Measurements from ENCODE around the gene PNCK. TPM values are rescaled to one million over a fixed set of nuclear protein-coding genes. Genes with fewer than 3 reads are reported as not detected.

The PNCK gene
- total and polyA plus RNA-seq, 2 of the 13 experiments (the other 11 are each of a cell fraction or from before 2014, with no cell fraction given): 33.1 TPM; not detected in 1

- TF ChIP-seq MTA1 (CRISPR knock-in tag; IDR thresholded peaks at IDR 0.05; ENCODE audit: borderline replicate concordance): no peak
- no peak for TF ChIP-seq RARA (CRISPR knock-in tag; IDR thresholded peaks at IDR 0.05)
- no peak for TF ChIP-seq HHEX (CRISPR knock-in tag; IDR thresholded peaks at IDR 0.05)
- TF ChIP-seq CEBPB (IDR thresholded peaks at IDR 0.05; ENCODE audit: borderline replicate concordance, low read depth, low read length): no peak
- TF ChIP-seq, protein P1, sequence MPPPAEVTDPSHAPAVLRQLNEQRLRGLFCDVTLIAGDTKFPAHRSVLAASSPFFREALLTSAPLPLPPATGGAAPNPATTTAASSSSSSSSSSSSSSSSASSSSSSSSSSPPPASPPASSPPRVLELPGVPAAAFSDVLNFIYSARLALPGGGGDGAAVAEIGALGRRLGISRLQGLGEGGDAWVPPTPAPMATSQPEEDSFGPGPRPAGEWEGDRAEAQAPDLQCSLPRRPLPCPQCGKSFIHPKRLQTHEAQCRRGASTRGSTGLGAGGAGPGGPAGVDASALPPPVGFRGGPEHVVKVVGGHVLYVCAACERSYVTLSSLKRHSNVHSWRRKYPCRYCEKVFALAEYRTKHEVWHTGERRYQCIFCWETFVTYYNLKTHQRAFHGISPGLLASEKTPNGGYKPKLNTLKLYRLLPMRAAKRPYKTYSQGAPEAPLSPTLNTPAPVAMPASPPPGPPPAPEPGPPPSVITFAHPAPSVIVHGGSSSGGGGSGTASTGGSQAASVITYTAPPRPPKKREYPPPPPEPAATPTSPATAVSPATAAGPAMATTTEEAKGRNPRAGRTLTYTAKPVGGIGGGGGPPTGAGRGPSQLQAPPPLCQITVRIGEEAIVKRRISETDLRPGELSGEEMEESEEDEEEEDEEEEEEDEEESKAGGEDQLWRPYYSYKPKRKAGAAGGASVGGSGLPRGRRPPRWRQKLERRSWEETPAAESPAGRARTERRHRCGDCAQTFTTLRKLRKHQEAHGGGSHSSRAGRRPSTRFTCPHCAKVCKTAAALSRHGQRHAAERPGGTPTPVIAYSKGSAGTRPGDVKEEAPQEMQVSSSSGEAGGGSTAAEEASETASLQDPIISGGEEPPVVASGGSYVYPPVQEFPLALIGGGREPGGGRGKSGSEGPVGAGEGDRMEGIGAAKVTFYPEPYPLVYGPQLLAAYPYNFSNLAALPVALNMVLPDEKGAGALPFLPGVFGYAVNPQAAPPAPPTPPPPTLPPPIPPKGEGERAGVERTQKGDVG (CRISPR knock-in tag; IDR thresholded peaks at IDR 0.05; ENCODE audit: borderline replicate concordance): no peak
- TF ChIP-seq ZNF484 (CRISPR knock-in tag; IDR thresholded peaks at IDR 0.05; ENCODE audit: borderline replicate concordance, low read depth): no peak
- TF ChIP-seq CBX2 (IDR thresholded peaks at IDR 0.05; ENCODE audit: low read depth, low read length): no peak
- no peak for TF ChIP-seq CBX2 (CRISPR knock-in tag; IDR thresholded peaks at IDR 0.05; ENCODE audit: low read depth)
- no peak for TF ChIP-seq NONO (IDR thresholded peaks at IDR 0.05)
- TF ChIP-seq NONO (CRISPR knock-in tag; conservative IDR thresholded peaks at IDR 0.05): no peak
- TF ChIP-seq ZNF136 (CRISPR knock-in tag; IDR thresholded peaks at IDR 0.05; ENCODE audit: low read depth): no peak
- TF ChIP-seq PRDM4 (CRISPR knock-in tag; IDR thresholded peaks at IDR 0.05; ENCODE audit: borderline replicate concordance): no peak
- 0 out of 2 replicates have a peak, but pooled peaks have one; percentile 56 for TF ChIP-seq ZBTB20 (CRISPR knock-in tag; IDR thresholded peaks at IDR 0.05; ENCODE audit: borderline replicate concordance, low read depth)
- TF ChIP-seq TAF1 (CRISPR knock-in tag; IDR thresholded peaks at IDR 0.05): peak; percentile 40; the same call in 1 of the 2 replicates
- TF ChIP-seq, protein P2, sequence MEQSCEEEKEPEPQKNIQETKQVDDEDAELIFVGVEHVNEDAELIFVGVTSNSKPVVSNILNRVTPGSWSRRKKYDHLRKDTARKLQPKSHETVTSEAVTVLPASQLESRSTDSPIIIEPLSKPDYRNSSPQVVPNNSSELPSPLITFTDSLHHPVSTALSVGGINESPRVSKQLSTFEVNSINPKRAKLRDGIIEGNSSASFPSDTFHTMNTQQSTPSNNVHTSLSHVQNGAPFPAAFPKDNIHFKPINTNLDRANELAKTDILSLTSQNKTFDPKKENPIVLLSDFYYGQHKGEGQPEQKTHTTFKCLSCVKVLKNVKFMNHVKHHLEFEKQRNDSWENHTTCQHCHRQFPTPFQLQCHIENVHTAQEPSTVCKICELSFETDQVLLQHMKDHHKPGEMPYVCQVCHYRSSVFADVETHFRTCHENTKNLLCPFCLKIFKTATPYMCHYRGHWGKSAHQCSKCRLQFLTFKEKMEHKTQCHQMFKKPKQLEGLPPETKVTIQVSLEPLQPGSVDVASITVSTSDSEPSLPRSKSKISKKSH (CRISPR knock-in tag; IDR thresholded peaks at IDR 0.05; ENCODE audit: borderline replicate concordance): peak; percentile 61; the same call in 1 of the 2 replicates
- 0 out of 2 replicates have a peak, but pooled peaks have one; percentile 21 for TF ChIP-seq IRF2 (CRISPR knock-in tag; IDR thresholded peaks at IDR 0.05)
- TF ChIP-seq ZNF777 (CRISPR knock-in tag; IDR thresholded peaks at IDR 0.05): no peak
- no peak for TF ChIP-seq ZNF792 (CRISPR knock-in tag; IDR thresholded peaks at IDR 0.05)
- TF ChIP-seq ZFP90 (CRISPR knock-in tag; IDR thresholded peaks at IDR 0.05; ENCODE audit: borderline replicate concordance): 0 out of 2 replicates have a peak, but pooled peaks have one; percentile 8
- TF ChIP-seq TGIF2 (CRISPR knock-in tag; IDR thresholded peaks at IDR 0.05): no peak
- TF ChIP-seq ZC3H13 (CRISPR knock-in tag; IDR thresholded peaks at IDR 0.05): 0 out of 2 replicates have a peak, but pooled peaks have one; percentile 63
- TF ChIP-seq HMG20A (CRISPR knock-in tag; IDR thresholded peaks at IDR 0.05; ENCODE audit: borderline replicate concordance): no peak
- no peak for TF ChIP-seq ESRRA (CRISPR knock-in tag; IDR thresholded peaks at IDR 0.05; ENCODE audit: low read depth)
- no peak for TF ChIP-seq KDM4B (CRISPR knock-in tag; IDR thresholded peaks at IDR 0.05)
- no peak for TF ChIP-seq FOXA3 (CRISPR knock-in tag; IDR thresholded peaks at IDR 0.05)
Observed at GRCh38 chrX:153625271-153626024, 48.2 kb downstream of the PNCK start (continued).

Measured in HepG2 (cell line).